Eye (tissue), 1 donor: Measurements from ENCODE around the gene TARBP1.
A peak's percentile ranks its signal among the peaks of the same experiment; 100 is the strongest.

Experiments
- DNase-seq: peaks from one replicate; pipeline ENCODE4 v3.0.0-alpha.2; 2015

Gene TARBP1

GRCh38 chr1:234484991-234485739 is 6.2 kb upstream of the TARBP1 start:
- DNase-seq = peak; percentile 26

GRCh38 chr1:234484218-234484617 is 5.2 kb upstream of the TARBP1 start:
- no peak for DNase-seq

GRCh38 chr1:234481771-234482170 is 2.8 kb upstream of the TARBP1 start:
- DNase-seq = no peak

GRCh38 chr1:234479866-234480265 is 887 bp upstream of the TARBP1 start:
- no peak for DNase-seq

GRCh38 chr1:234479310-234479559 is 256 bp upstream of the TARBP1 start:
- DNase-seq = no peak

GRCh38 chr1:234478152-234478480 is 863 bp downstream of the TARBP1 start:
- no peak for DNase-seq

- no peak for DNase-seq
These were observed 1.4 kb downstream of the TARBP1 start for GRCh38 chr1:234477386-234478151.

GRCh38 chr1:234476172-234476571 is 2.8 kb downstream of the TARBP1 start:
- DNase-seq = no peak

GRCh38 chr1:234475167-234475793 is 3.7 kb downstream of the TARBP1 start:
- no peak for DNase-seq

GRCh38 chr1:234474375-234474774 is 4.6 kb downstream of the TARBP1 start:
- no peak for DNase-seq

- DNase-seq = no peak
These were observed 5.9 kb downstream of the TARBP1 start for GRCh38 chr1:234473118-234473517.

GRCh38 chr1:234469376-234469775 is 9.6 kb downstream of the TARBP1 start:
- DNase-seq = no peak

GRCh38 chr1:234468580-234468979 is 10.4 kb downstream of the TARBP1 start:
- no peak for DNase-seq

GRCh38 chr1:234467821-234468220 is 11.2 kb downstream of the TARBP1 start:
- no peak for DNase-seq

- no peak for DNase-seq
These were observed 12.0 kb downstream of the TARBP1 start for GRCh38 chr1:234466945-234467344.

GRCh38 chr1:234463749-234464148 is 15.2 kb downstream of the TARBP1 start:
- no peak for DNase-seq

GRCh38 chr1:234460652-234461051 is 18.3 kb downstream of the TARBP1 start:
- DNase-seq = no peak

GRCh38 chr1:234458352-234459017 is 20.5 kb downstream of the TARBP1 start:
- no peak for DNase-seq

- no peak for DNase-seq
These were observed 24.1 kb downstream of the TARBP1 start for GRCh38 chr1:234454926-234455325.

GRCh38 chr1:234452406-234452965 is 26.5 kb downstream of the TARBP1 start:
- no peak for DNase-seq

GRCh38 chr1:234440348-234440747 is 38.6 kb downstream of the TARBP1 start:
- DNase-seq = peak; percentile 3

- DNase-seq = no peak
These were observed 40.4 kb downstream of the TARBP1 start for GRCh38 chr1:234438579-234438978.

GRCh38 chr1:234437423-234438171 is 41.4 kb downstream of the TARBP1 start:
- DNase-seq = no peak
